Keratinocyte (primary cell): Measurements from ENCODE around the gene SIPA1L3. TPM values are rescaled to one million over a fixed set of nuclear protein-coding genes. Genes with fewer than 3 reads are reported as not detected.

Experiments used
- DNase-seq: peaks from one replicate; pipeline ENCODE4 v3.0.0-alpha.2; 2011; ENCODE audit warnings: low read depth, missing footprints, low spot score
- FAIRE-seq: peaks from 2 replicates; lab custom pipeline; 2011; peaks lifted over from hg19 to GRCh38; lab: Jason Lieb, UNC
- H2AFZ ChIP-seq: 2 replicates; pipeline ENCODE4 v1.6.0; 2012; ENCODE audit warnings: low read length, control low read depth, inconsistent platforms; ENCODE audit not compliant: control insufficient read depth
- H3K27ac ChIP-seq: 2 replicates; pipeline ENCODE4 v1.5.1; 2011; ENCODE audit warnings: low read length; ENCODE audit not compliant: control insufficient read depth, insufficient read depth
- H3K27me3 ChIP-seq: 3 replicates; pipeline ENCODE4 v1.6.0; 2011; ENCODE audit warnings: low read length; ENCODE audit not compliant: control insufficient read depth, insufficient read depth; ENCODE audit errors: extremely low read depth
- H3K36me3 ChIP-seq, 2 experiments: 2 replicates in 1 of 2; 3 replicates in 1 of 2; pipeline ENCODE4 v1.5.1; 2011; ENCODE audit warnings: low read length in 2 of 2, mild to moderate bottlenecking in 1 of 2; ENCODE audit not compliant: control insufficient read depth in 2 of 2, insufficient read depth in 2 of 2; ENCODE audit errors: extremely low read depth in 1 of 2
- H3K4me1 ChIP-seq: 3 replicates; pipeline ENCODE4 v1.5.1; 2011; ENCODE audit warnings: low read length; ENCODE audit not compliant: control insufficient read depth, insufficient read depth; ENCODE audit errors: extremely low read depth
- H3K4me2 ChIP-seq: 3 replicates; pipeline ENCODE4 v1.6.0; 2011; ENCODE audit warnings: low read depth, low read length; ENCODE audit not compliant: control insufficient read depth, insufficient read depth; ENCODE audit errors: extremely low read depth
- H3K4me3 ChIP-seq, 3 experiments: fragments of 200-600 bp in 1 of 3; sonication (generic) in 1 of 3; 2 replicates in 2 of 3; 3 replicates in 1 of 3; pipeline ENCODE4 v1.5.1; 2011 to 2016; ENCODE audit warnings: low read length in 3 of 3, mild to moderate bottlenecking in 3 of 3, control low read depth in 2 of 3, inconsistent platforms in 1 of 3, low read depth in 1 of 3, mixed read lengths in 1 of 3, mixed run types in 1 of 3, moderate library complexity in 1 of 3; ENCODE audit not compliant: control insufficient read depth in 2 of 3, insufficient read depth in 2 of 3; ENCODE audit errors: extremely low read depth in 1 of 3
- H3K79me2 ChIP-seq: 2 replicates; pipeline ENCODE4 v1.6.0; 2012; ENCODE audit warnings: low read length; ENCODE audit not compliant: control insufficient read depth, insufficient read depth
- H3K9ac ChIP-seq: 3 replicates; pipeline ENCODE4 v1.6.0; 2011; ENCODE audit warnings: low read length; ENCODE audit not compliant: control insufficient read depth, insufficient read depth; ENCODE audit errors: extremely low read depth
- H3K9me1 ChIP-seq: 3 replicates; pipeline ENCODE4 v1.6.0; 2011; ENCODE audit warnings: low read length; ENCODE audit not compliant: control insufficient read depth, insufficient read depth; ENCODE audit errors: extremely low read depth
- H3K9me3 ChIP-seq: 2 replicates; pipeline ENCODE4 v1.5.1; 2012; ENCODE audit warnings: low read depth, low read length; ENCODE audit not compliant: control insufficient read depth
- H4K20me1 ChIP-seq: 3 replicates; pipeline ENCODE4 v1.6.0; 2011; ENCODE audit warnings: low read length; ENCODE audit not compliant: control insufficient read depth, insufficient read depth; ENCODE audit errors: extremely low read depth
- CTCF ChIP-seq, 3 experiments: IDR thresholded peaks in 1 of 3; conservative IDR thresholded peaks in 1 of 3; optimal IDR thresholded peaks in 1 of 3; 2 replicates in 2 of 3; 3 replicates in 1 of 3; pipeline versions ENCODE3 to v1.5.1; 2011; ENCODE audit warnings: low read length in 3 of 3, mild to moderate bottlenecking in 3 of 3, moderate library complexity in 2 of 3, control low read depth in 1 of 3, inconsistent platforms in 1 of 3; ENCODE audit not compliant: insufficient read depth in 2 of 3; ENCODE audit errors: extremely low read depth in 1 of 3
- EZH2 ChIP-seq: IDR thresholded peaks from one replicate; pipeline ENCODE4 v1.6.1; 2012; ENCODE audit warnings: inconsistent platforms, mild to moderate bottlenecking, low read length, moderate library complexity
- dilution Hi-C: fragments of 300-500 bp; cut with MboI; formaldehyde crosslinking; loops from one replicate; pipeline ENCODE4 v1.7.0; 2020; ENCODE audit warnings: low sequenced_read_pairs; ENCODE audit not compliant: extremely low pct_ligation_motif_present
- polyA plus RNA-seq, 5 experiments: library from polyadenylated mRNA; depleted of rRNA in 3 of 5; stranded (reverse) in 3 of 5; stranded (forward) in 1 of 5; unstranded in 1 of 5; fragments of >200 nt; gene quantifications; 1 replicate in 1 of 5; 2 replicates in 3 of 5; 3 replicates in 1 of 5; pipeline versions ENCODE4 v1.2.1 to v1.2.3, GENCODE V29; 2011 to 2012; ENCODE audit warnings: missing spikeins in 2 of 5, low read depth in 1 of 5, low replicate concordance in 1 of 5

Gene SIPA1L3
- polyA plus RNA-seq, 1 donor (not counting 4 experiments of a cell fraction or from before 2014, with no cell fraction given) = 8.0 TPM

GRCh38 chr19:37983153-37983552 is 76.1 kb downstream of the SIPA1L3 start:
- H3K36me3 ChIP-seq = no peaks in the 10 kb centered on the region
- H3K4me1 ChIP-seq = peaks cover 61% of the 10 kb centered on the region
- DNase-seq (no peak), FAIRE-seq (no peak)
- H3K4me3 ChIP-seq = no peak overlapping the region
- no peak overlapping the region for H3K27ac ChIP-seq
- no peaks in the 10 kb centered on the region for H3K27me3 ChIP-seq
- H3K4me2 ChIP-seq = no peak overlapping the region
- no peaks in the 10 kb centered on the region for H4K20me1 ChIP-seq
- H2AFZ ChIP-seq = no peak overlapping the region
- H3K9me3 ChIP-seq = no peaks in the 10 kb centered on the region
- H3K9ac ChIP-seq = no peak overlapping the region
- dilution Hi-C loops = no loop called here
- no peak for TF ChIP-seq CTCF (optimal IDR thresholded peaks at IDR 0.05 in 1 of 3, IDR thresholded peaks at IDR 0.05 in 1 of 3, conservative IDR thresholded peaks at IDR 0.05 in 1 of 3; ENCODE audit: extremely low read depth in 1 of 3, insufficient read depth in 2 of 3, low read length in 3 of 3)
- H3K9me1 ChIP-seq = no peaks in the 10 kb centered on the region
- peaks cover 4% of the 10 kb centered on the region for H3K79me2 ChIP-seq

GRCh38 chr19:37983916-37984315 is 76.9 kb downstream of the SIPA1L3 start:
- Histone ChIP-seq H3K27ac (no peak overlapping the region), H3K79me2 (peaks cover 4% of the 10 kb centered on the region), H3K9me1 (no peaks in the 10 kb centered on the region), H3K4me2 (no peak overlapping the region), H3K27me3 (no peaks in the 10 kb centered on the region), H3K4me3 (no peak overlapping the region), H2AFZ (no peak overlapping the region), H3K36me3 (peaks cover 0 to 2% of the 10 kb centered on the region in 2 experiments), H3K9ac (no peak overlapping the region), H3K4me1 (peaks cover 57% of the 10 kb centered on the region), H4K20me1 (no peaks in the 10 kb centered on the region), H3K9me3 (no peaks in the 10 kb centered on the region)
- DNase-seq (no peak), FAIRE-seq (no peak)
- dilution Hi-C loops = no loop called here
- no peak for TF ChIP-seq EZH2
- no peak for TF ChIP-seq CTCF (optimal IDR thresholded peaks at IDR 0.05 in 1 of 3, IDR thresholded peaks at IDR 0.05 in 1 of 3, conservative IDR thresholded peaks at IDR 0.05 in 1 of 3; ENCODE audit: extremely low read depth in 1 of 3, insufficient read depth in 2 of 3, low read length in 3 of 3)
